AG08395 (cell line): ENCODE results near the gene KRTAP9-8.
"Not testable (repeated sequence)": the region's sequence is repeated elsewhere in the genome, so short reads cannot be mapped to it uniquely, and the experiment has no call there.

ENCODE experiments used
- DNase-seq: peaks from one replicate; pipeline ENCODE4 v3.0.0; 2012; ENCODE audit warnings: mixed read lengths, low spot score

The KRTAP9-8 gene, protein sequence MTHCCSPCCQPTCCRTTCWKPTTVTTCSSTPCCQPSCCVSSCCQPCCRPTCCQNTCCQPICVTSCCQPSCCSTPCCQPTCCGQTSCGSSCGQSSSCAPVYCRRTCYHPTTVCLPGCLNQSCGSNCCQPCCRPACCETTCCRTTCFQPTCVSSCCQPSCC

DNA sequence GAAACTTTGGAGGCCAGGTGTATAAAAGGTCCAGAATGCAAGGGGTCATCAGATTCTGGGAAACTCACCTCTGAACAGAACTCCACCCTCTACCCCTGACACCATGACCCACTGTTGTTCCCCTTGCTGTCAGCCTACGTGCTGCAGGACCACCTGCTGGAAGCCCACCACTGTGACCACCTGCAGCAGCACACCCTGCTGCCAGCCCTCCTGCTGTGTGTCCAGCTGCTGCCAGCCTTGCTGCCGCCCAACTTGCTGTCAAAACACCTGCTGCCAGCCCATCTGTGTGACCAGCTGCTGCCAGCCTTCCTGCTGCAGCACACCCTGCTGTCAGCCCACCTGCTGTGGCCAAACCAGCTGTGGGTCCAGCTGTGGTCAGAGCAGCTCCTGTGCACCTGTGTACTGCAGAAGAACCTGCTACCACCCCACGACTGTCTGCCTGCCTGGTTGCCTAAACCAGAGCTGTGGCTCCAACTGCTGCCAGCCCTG lies at the start of gene KRTAP9-8:
Gene KRTAP9-8 (plus strand): TSS at position 51 of the 489 bp plus-strand sequence. CDS start 53 bp downstream, at position 104.
- DNase-seq, result not testable (repeated sequence)

DNA sequence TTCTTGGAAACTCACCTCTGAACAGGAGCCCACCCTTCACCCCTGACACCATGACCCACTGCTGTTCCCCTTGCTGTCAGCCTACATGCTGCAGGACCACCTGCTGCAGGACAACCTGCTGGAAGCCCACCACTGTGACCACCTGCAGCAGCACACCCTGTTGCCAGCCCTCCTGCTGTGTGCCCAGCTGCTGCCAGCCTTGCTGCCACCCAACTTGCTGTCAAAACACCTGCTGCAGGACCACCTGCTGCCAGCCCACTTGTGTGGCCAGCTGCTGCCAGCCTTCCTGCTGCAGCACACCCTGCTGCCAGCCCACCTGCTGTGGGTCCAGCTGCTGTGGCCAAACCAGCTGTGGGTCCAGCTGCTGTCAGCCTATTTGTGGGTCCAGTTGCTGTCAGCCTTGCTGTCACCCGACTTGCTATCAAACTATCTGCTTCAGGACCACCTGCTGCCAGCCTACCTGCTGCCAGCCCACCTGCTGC lies 47.9 kb upstream of the KRTAP9-8 start, which contains the start of gene KRTAP9-1:
Gene KRTAP9-1 (plus strand): TSS at position 51 of the 482 bp plus-strand sequence. CDS start 0 bp downstream, at position 51.
- DNase-seq, result not testable (repeated sequence)

DNA sequence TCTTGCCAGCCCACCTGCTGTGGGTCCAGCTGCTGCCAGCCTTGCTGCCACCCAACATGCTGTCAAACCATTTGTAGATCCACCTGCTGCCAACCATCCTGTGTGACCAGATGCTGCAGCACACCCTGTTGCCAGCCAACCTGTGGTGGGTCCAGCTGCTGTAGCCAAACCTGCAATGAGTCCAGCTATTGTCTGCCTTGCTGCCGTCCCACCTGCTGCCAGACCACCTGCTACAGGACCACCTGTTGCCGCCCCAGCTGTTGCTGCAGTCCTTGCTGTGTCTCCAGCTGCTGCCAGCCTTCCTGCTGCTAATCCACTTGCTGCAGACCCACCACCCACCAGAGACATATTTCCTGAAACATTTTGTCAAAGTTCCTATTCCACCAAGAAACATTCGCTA lies 47.5 kb upstream of the KRTAP9-8 start:
- no peak for DNase-seq

- DNase-seq, result no peak
These were observed 41.7 kb upstream of the KRTAP9-8 start for GRCh38 chr17:41196068-41196467.

DNA sequence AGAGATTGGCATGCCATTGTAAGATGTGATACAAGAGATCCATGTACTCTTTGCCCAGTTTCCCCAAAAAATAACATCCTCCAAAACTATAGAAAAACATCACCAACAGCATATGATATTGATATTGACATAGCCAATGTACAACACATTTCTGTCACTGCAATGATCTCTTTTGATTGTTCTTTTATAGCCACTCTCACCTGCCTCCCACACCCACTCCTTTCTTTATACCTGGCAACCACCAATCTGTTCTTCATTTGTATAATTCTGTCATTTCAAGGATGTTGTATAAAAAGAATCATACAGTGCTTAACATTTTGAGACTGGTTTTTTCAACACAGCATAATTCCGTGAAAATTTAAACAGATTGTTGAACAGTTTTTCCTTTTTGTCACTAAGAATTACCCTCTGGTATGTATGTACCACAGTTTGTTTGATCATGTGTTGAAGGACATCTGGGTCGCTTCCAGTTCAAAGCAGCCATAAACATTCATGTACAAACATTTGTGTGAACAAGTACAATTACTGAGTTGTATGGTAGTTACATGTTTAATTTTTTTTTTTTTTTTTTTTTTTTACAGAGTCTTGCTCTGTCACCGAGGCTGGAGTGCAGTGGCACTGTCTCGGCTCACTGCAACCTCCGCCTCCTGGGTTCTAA lies 38.2 kb upstream of the KRTAP9-8 start:
- DNase-seq, result no peak

GRCh38 chr17:41211845-41212466 lies 25.8 kb upstream of the KRTAP9-8 start:
- peak; percentile 29 for DNase-seq

- no peak for DNase-seq
These were observed 25.2 kb upstream of the KRTAP9-8 start for GRCh38 chr17:41212524-41213169.

- no peak for DNase-seq
These were observed 22.1 kb upstream of the KRTAP9-8 start for GRCh38 chr17:41215681-41216080.

- DNase-seq, result no peak
These were observed 14.0 kb upstream of the KRTAP9-8 start for GRCh38 chr17:41223821-41224220.

GRCh38 chr17:41226051-41226450 lies 11.7 kb upstream of the KRTAP9-8 start:
- no peak for DNase-seq

- DNase-seq, result not testable (repeated sequence)
These were observed 11.2 kb upstream of the KRTAP9-8 start, which contains the start of gene KRTAP9-2 for GRCh38 chr17:41226598-41227095. KRTAP9-2 (plus strand) TSS chr17:41226648; CDS start chr17:41226655, 7 bp downstream.

- no peak for DNase-seq
These were observed 7.7 kb upstream of the KRTAP9-8 start for GRCh38 chr17:41230094-41230493.

- no peak for DNase-seq
These were observed 6.1 kb upstream of the KRTAP9-8 start for GRCh38 chr17:41231731-41232130.

DNA sequence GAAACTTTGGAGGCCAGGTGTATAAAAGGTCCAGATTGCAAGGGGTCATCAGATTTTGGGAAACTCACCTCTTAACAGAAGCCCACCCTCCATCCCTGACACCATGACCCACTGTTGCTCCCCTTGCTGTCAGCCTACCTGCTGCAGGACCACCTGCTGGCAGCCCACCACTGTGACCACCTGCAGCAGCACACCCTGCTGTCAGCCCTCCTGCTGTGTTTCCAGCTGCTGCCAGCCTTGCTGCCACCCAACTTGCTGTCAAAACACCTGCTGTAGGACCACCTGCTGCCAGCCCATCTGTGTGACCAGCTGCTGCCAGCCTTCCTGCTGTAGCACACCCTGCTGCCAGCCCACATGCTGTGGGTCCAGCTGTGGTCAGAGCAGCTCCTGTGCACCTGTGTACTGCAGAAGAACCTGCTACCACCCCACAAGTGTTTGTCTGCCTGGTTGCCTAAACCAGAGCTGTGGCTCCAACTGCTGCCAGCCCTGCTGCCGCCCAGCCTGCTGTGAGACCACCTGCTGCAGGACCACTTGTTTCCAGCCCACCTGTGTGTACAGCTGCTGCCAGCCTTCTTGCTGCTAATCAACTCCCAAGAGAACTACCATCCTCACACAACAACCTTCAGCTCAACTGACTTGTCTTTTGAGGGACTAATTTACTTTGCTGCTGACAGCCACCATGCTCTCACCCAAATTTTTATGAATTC lies 5.2 kb upstream of the KRTAP9-8 start, which contains the start of gene KRTAP9-3:
Gene KRTAP9-3 (plus strand): TSS at position 51 of the 707 bp plus-strand sequence. CDS start 53 bp downstream, at position 104.
- DNase-seq, result not testable (repeated sequence)

DNA sequence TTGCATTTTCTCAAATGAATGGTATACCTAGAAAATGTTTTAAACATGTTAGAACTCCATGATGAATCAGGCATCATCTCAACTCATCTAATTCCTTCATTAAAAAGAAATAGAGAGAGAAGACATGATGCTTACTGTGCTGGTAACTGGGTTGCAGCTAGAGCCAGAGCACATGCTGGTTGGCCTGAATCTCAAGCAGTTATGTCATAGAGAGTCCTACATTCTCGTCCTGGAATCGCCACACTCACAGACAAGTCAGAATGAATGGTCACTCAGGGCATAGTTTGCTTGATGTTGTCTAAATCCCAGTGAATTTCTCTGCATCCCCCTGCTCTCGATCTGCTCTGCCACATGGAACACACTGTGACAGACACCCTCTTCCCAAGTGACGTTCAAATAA lies 683 bp upstream of the KRTAP9-8 start:
- not testable (repeated sequence) for DNase-seq

DNA sequence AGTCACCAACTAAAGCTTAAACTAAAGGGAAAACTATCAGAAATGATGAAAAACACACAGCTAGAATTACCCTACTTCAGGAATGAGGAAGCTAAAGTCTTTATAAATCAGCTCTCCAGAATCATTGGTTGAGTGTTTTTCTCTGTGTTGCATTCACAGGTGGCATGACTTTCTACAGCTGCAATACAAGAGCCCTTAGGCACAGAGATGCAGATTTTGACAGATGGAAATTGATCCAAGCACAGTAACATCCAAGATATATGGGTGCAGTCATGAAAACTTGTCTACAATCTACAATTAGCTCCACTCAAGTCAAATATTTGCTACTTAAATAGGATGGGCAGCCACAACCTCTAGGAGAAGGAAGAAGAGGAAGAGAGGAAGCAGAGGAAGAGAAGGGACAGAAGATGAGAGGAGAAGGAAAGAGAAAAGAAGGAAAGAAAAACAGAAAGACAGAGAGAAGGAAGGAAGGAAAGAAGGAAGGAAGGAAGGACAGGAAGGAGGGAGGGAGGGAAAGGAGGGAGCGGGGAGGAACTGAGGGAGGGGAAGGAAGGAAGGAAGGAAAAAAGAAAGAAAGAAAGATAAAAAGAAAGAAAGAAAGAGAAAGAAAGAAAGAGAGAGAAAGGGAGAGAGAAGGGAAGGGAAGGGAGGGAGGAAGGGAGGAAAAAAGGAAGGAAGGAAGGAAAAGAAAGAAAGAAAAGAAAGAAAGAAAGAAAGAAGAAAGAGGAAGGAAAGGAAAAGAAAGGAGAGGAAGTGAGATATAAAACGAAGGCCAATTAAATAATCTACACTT lies 9.4 kb downstream of the KRTAP9-8 start:
- not testable (repeated sequence) for DNase-seq

GRCh38 chr17:41249637-41250240 lies 11.9 kb downstream of the KRTAP9-8 start, which contains the start of gene KRTAP9-4:
KRTAP9-4 (plus strand) TSS chr17:41249687; CDS start chr17:41249721, 34 bp downstream.
- DNase-seq, result peak; percentile 0

DNA sequence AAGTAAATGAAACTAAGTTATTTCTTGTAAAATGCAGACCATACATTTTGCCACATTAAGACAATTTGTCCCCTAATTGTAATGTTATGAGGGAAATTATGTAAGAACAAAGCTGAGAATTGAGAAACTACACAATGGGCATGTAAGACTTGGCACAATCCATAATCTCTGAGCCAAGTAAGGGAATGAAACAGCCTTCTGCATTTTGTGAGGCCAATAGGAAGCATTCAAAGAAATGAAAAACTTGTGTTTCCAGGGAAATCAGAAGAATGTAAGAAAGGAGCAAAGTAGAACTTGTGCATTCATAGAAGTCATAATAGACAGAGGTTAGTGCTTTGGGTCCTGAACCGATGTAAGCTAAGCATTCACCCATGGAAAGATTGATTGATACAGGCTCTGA lies 13.5 kb downstream of the KRTAP9-8 start:
- DNase-seq, result peak; percentile 1

DNA sequence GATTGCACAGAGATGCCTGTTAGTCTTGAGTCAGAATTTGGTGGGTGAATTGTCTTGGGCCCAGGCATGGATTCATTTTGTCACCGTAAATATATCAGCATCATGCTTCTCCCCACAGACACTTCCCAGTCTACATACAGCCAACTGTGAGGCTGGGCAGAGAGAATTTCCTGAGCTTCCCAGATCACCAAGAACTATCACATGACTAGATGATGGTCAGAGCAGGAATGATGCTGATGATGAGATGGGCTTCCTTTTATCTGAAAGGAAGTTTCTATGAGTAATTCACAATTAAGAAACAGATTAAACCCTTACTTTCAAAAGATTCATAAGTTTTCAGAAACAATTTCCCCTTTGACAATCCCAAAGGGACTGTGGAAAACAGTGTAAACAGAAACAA lies 17.1 kb downstream of the KRTAP9-8 start:
- no peak for DNase-seq
